LNCAP (cell line): ENCODE data around the gene TEAD2.

Experiments
- TF ChIP-seq, protein P1 (sequence below): fragments of 450-650 bp; IDR thresholded peaks from 2 replicates; pipeline ENCODE4 v1.5.1; 2017; ENCODE audit warnings: mild to moderate bottlenecking

Gene TEAD2

DNA sequence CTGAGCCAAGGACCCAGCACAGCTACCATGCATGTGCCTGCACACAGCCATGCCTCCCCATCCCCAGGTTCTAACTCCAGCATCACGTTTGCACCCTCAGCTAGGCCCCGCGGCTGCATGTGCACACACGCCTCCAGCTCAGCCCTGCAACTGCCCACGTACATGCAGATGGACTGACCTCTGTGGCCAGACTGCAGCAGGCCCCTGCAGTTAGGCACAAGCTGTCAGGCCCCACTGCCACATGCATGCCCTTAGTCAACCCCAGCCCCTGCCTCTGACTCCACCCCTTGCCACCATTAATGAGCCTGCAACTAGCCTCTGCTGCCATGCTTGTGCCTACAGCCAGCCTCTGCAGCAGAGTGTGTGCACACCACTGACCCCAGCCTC lies 60.4 kb downstream of the TEAD2 start:
- TF ChIP-seq, protein P1, sequence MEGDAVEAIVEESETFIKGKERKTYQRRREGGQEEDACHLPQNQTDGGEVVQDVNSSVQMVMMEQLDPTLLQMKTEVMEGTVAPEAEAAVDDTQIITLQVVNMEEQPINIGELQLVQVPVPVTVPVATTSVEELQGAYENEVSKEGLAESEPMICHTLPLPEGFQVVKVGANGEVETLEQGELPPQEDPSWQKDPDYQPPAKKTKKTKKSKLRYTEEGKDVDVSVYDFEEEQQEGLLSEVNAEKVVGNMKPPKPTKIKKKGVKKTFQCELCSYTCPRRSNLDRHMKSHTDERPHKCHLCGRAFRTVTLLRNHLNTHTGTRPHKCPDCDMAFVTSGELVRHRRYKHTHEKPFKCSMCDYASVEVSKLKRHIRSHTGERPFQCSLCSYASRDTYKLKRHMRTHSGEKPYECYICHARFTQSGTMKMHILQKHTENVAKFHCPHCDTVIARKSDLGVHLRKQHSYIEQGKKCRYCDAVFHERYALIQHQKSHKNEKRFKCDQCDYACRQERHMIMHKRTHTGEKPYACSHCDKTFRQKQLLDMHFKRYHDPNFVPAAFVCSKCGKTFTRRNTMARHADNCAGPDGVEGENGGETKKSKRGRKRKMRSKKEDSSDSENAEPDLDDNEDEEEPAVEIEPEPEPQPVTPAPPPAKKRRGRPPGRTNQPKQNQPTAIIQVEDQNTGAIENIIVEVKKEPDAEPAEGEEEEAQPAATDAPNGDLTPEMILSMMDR: no peak

DNA sequence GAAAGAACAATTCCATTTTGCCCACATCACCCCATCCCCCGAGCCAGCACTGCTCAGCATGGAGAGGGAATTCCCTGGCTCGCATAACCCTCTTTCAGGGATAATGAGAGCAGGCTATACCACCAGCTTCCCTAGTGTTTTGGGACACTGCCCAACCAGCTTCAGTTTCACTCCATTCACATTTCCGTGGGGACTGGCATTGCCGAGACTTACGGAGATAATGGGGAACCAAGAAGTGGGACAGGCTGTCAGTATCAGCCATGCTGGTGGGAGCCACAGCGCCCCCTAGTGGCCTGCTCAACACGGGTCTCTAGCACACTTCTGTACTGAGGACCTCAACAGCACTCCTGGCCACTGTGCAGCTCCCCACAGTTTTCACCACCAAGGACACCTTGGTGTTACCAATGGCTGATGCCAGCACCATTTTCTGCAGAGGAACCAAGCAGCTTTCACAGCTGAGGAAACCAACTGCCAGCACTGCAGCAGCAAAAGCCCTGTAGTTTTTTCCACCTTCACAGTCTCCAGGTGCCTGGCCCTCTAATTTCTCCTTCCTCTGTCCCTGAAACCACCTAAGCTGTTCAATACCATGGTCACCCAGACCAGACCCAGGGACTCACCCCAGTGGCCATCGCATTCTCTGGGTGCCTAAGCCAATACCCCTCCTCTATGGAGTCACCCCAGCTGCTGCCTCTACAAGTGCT lies 60.9 kb downstream of the TEAD2 start:
- TF ChIP-seq, protein P1: peak; percentile 92

DNA sequence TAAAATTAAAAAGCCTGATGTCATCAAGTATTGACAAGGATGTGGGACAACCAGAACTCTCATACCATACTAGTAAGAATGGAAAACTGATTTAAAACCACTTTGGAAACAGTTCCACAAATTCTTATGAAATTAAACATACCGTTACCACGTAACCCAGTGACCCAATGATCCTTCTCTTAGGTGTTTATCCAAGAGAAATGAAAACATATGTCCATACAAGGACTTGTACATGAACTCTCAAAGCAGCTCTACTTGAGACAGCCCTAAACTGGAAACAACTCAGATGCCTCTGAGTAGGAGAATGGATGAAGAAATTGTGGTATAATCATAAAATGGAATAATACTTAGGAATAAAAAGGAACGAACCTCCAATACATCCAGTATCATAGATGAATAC lies 64.8 kb downstream of the TEAD2 start:
- TF ChIP-seq, protein P1: no peak

DNA sequence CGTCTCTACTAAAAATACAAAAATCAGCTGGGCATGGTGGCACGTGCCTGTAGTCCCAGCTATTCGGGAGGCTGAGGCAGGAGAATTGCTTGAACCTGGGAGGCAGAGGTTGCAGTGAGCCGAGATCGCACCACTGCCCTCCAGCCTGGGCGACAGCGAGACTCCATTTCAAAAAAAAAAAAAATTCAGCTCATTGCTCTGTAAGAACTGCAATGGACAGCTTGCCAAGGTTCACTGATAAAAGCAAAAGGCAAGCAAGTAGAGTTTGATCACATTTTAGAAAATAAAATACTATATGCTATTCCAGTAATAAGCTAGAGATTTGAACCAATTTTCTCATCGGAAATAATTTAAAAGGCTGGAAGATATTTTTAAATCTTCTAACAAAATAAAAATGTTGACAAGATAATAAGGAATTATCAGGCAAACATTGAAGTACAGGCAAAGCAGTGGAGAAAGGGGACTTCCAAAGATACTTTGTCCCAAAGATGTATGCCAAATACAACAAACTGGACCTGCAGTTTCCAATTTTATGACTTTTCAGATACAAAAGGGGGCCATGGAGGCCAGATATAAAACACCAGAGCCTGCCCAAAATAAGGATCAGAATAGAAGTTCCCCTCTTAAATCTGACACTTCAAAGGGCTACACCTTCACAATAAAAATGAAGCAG lies 66.9 kb downstream of the TEAD2 start:
- TF ChIP-seq, protein P1: no peak

DNA sequence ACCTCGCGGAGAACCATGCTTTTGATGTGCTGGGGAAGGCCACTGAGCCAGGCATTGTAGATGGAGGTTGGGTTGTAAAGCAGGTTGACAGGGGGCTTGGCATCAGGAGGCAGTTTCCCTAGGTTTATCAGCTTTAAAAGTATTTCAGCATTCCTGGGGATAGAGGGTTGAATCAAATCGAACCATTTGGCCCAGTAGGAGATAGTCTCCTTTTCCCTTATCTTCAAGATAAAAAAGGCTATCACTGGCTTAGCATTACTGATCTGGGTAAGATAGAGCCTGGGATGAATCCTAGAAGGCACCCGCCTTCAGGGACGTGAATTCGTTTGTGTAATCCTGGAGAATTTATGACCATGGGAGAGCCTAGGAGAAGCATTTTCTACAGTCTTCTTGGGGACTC lies 67.8 kb downstream of the TEAD2 start:
- TF ChIP-seq, protein P1: no peak
